Measurements from ENCODE around the gene NELL2. TPM values are rescaled to one million over a fixed set of nuclear protein-coding genes. Genes with fewer than 3 reads are reported as not detected.

Gene NELL2
- total RNA-seq, 1 donor = 0.86 TPM

- TF ChIP-seq CTCF (IDR thresholded peaks at IDR 0.05; ENCODE audit: insufficient read depth, low read depth, low read length) = no peak
- H3K4me3 ChIP-seq (ENCODE audit: low read depth, low read length) = no peak overlapping the region
Observed at GRCh38 chr12:44603701-44604100, 272.4 kb downstream of the NELL2 start.

DNA sequence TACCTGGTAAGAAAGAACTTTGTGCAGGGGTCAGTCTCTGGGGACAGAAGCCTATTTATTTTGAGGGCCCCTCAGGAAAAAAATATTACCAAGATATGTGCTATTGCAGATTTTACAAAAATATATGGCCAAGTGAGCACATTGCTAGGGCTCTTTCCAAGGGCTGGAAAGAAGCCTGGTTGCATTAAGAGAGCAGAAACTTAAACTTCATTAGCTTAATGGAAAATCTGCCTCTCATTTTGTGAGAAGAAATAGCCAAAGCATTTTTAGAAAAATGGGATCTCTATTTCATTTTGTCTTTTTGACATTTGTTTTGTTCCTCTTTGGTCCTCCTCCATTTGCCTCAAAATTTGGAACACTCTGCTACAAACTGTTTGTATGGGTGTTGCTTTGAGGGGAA, 283.5 kb downstream of the NELL2 start:
- no peak for DNase-seq (ENCODE audit: low read depth)
- no peak for TF ChIP-seq CTCF (IDR thresholded peaks at IDR 0.05; ENCODE audit: insufficient read depth, low read depth, low read length)
- no peak overlapping the region for H3K4me3 ChIP-seq (ENCODE audit: low read depth, low read length)

More at GRCh38 chr12:44603701-44604100, 272.4 kb downstream of the NELL2 start:
- DNase-seq (ENCODE audit: low read depth) = no peak

DNA sequence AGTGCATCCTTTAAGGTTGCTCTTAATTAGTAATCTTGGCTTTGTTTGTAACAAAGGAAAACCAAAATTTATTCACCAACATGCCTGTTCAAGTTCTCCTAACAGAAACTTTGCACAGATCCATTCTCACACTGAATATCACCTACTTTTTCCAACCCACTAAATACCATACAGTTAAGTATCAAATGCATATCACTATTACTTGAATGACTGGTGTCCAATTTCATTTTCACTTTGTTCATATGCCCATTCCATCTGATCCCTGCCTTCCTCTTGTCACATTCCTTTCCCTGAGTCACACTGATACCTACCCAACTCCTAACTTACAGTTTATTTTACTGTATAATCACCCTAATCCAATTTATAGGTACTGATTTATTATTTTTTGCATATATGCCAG, 286.4 kb downstream of the NELL2 start:
- TF ChIP-seq CTCF (IDR thresholded peaks at IDR 0.05; ENCODE audit: insufficient read depth, low read depth, low read length) = no peak
- DNase-seq (ENCODE audit: low read depth) = no peak
- H3K4me3 ChIP-seq (ENCODE audit: low read depth, low read length) = no peak overlapping the region

- TF ChIP-seq CTCF (IDR thresholded peaks at IDR 0.05; ENCODE audit: insufficient read depth, low read depth, low read length) = no peak
- no peak for DNase-seq (ENCODE audit: low read depth)
- H3K4me3 ChIP-seq (ENCODE audit: low read depth, low read length) = no peak overlapping the region
Observed at GRCh38 chr12:44588651-44589050, 287.5 kb downstream of the NELL2 start.

- DNase-seq (ENCODE audit: low read depth) = no peak
- H3K4me3 ChIP-seq (ENCODE audit: low read depth, low read length) = no peak overlapping the region
- TF ChIP-seq CTCF (IDR thresholded peaks at IDR 0.05; ENCODE audit: insufficient read depth, low read depth, low read length) = no peak
Observed at GRCh38 chr12:44584625-44585024, 291.5 kb downstream of the NELL2 start.

DNA sequence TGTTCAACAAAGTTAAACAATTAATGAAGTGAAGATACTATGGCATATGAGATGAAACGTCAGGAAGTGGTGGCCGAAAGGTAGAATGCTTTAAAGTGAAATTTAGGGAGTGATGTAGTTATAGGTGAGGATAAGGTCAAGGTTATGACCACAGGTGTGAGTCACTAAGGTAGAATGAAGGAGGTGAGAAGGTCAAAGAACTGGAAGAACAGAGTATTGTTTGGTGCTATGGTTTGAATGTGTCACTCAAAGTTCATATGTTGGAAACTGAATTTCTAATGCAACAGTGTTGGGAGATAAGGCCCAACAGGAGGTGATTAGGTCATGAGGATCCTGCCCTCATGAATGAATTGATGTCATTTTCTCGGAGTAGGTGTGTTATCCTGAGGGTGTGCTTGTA, 293.6 kb downstream of the NELL2 start:
- no peak for DNase-seq (ENCODE audit: low read depth)
- TF ChIP-seq CTCF (IDR thresholded peaks at IDR 0.05; ENCODE audit: insufficient read depth, low read depth, low read length) = no peak
- H3K4me3 ChIP-seq (ENCODE audit: low read depth, low read length) = no peak overlapping the region

GRCh38 chr12:44581642-44582242, 294.4 kb downstream of the NELL2 start:
- DNase-seq (ENCODE audit: low read depth) = no peak
- no peak overlapping the region for H3K4me3 ChIP-seq (ENCODE audit: low read depth, low read length)
- no peak for TF ChIP-seq CTCF (IDR thresholded peaks at IDR 0.05; ENCODE audit: insufficient read depth, low read depth, low read length)

Measured in fibroblast of villous mesenchyme (primary cell).